Effector CD4-positive, alpha-beta T cell (primary cell): ENCODE results near the gene VWA7.
"Not testable (repeated sequence)": the region's sequence is repeated elsewhere in the genome, so short reads cannot be mapped to it uniquely, and the experiment has no call there.

Experiments used
- DNase-seq: peaks from one replicate; pipeline ENCODE4 v3.0.0-alpha.2; 2020
- total RNA-seq: gene quantifications from one replicate; lab custom pipeline; 2026; lab: John Stamatoyannopoulos, UW

VWA7 gene, protein sequence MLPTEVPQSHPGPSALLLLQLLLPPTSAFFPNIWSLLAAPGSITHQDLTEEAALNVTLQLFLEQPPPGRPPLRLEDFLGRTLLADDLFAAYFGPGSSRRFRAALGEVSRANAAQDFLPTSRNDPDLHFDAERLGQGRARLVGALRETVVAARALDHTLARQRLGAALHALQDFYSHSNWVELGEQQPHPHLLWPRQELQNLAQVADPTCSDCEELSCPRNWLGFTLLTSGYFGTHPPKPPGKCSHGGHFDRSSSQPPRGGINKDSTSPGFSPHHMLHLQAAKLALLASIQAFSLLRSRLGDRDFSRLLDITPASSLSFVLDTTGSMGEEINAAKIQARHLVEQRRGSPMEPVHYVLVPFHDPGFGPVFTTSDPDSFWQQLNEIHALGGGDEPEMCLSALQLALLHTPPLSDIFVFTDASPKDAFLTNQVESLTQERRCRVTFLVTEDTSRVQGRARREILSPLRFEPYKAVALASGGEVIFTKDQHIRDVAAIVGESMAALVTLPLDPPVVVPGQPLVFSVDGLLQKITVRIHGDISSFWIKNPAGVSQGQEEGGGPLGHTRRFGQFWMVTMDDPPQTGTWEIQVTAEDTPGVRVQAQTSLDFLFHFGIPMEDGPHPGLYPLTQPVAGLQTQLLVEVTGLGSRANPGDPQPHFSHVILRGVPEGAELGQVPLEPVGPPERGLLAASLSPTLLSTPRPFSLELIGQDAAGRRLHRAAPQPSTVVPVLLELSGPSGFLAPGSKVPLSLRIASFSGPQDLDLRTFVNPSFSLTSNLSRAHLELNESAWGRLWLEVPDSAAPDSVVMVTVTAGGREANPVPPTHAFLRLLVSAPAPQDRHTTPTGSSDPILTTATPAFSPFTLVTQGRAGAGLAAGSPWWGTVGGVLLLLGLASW
- total RNA-seq, result 5.4 reads per million, percentile 21 among the genes with 10 or more reads in this experiment

DNA sequence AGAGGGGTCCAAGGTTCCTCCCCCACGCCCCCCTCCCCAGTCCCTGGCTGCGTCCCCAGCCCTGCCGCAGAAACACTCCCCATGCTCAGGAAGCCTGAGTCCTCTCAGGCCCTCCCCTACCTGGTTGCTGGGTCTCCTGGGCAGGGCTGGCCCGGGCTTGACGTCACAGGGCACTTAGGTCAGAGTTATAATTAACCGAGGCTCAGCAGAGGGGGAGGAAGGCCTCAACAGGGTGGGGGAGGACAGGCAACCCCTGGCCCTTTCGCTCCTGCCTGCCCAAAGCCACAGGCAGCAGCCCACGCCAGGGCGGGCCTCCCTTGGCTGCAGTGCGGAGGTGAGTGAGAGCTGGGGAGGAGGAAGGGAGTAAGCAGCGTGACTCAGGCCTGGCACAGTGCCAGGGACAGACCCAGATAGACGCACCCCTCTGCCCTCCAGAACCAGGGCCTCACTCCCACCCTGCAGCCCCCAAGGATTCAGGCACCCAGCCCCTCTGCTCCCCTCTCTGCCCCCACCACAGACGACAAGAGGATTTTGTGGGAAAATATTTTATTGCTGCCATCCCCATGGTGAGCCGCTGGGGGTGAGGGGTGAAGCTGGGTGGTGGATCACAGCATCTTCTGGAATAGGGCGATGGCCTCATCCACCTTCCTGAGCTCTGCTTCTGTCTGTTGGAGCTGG is at the start of gene VWA7:
VWA7 (minus strand) TSS at position 340 of the 678 bp plus-strand sequence. CDS start 549 bp downstream, outside the sequence.
- DNase-seq, result peak; percentile 46

DNA sequence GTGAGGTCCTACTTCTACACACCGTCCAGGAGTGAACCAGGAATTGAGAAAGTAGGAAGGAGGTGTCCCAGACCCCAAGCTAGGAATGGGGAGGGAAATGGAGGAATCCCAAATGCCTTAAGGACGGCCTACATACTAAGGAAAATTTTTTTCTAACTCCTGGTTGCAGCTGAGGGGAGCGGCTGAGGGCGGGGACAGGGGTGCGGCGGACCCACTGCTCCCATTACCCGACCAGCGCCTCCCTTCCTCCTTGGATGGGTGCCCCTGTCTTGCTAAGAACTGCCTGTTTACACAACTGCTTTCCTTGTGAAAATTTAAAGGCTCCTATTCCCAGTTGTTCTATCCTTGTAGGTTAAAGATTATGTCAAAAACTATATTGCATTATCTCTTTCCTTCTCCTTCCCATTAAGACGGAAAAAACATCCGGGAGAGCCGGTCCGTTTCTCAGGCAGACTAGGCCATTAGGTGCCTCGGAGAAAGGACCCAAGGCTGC is 49.7 kb upstream of the VWA7 start:
- no peak for DNase-seq

DNA sequence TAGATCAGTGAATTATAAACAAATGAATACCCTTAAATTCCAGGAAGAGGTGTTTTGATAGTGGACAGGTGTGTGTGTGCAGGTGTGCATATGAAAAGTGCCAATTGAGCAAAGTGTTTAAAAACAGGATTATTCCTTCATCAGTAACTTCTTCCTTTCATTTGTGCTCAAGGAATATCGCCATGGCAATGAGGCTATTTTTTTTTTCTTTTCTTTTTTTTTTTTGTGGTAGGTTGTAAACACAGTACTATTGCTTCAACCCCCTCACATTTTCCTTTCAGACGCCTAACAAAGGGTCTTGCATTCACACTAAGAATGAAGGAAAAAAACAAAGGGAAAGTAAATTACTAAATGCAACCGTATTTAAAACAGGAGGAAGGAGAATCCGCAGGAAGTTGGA is 48.4 kb upstream of the VWA7 start:
- no peak for DNase-seq

DNA sequence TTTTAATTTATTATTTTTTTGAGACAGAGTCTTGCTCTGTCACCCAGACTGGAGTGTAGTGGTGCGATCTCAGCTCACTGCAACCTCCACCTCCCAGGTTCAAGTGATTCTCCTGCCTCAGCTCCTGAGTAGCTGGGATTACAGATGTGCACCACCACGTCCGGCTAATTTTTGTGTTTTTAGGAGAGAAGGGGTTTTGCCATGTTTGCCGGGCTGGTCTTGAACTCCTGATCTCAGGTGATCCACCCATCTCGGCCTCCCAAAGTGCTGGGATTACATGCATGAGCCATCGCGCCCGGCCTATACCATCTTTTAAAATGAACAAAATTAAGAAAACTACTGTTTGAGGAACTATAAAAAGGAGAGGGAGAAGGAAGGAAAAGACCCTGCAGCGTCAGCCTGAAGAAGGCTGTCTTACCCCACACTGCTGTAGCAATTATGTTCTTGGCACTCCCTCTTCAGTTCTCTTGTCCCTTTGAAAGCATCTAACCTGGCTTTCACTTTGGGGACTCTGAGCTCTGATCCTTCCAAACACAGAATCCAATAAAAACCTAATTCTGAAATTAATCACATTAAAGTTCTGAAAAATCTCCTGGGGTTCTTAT is 46.6 kb upstream of the VWA7 start:
- DNase-seq, result not testable (repeated sequence)

DNA sequence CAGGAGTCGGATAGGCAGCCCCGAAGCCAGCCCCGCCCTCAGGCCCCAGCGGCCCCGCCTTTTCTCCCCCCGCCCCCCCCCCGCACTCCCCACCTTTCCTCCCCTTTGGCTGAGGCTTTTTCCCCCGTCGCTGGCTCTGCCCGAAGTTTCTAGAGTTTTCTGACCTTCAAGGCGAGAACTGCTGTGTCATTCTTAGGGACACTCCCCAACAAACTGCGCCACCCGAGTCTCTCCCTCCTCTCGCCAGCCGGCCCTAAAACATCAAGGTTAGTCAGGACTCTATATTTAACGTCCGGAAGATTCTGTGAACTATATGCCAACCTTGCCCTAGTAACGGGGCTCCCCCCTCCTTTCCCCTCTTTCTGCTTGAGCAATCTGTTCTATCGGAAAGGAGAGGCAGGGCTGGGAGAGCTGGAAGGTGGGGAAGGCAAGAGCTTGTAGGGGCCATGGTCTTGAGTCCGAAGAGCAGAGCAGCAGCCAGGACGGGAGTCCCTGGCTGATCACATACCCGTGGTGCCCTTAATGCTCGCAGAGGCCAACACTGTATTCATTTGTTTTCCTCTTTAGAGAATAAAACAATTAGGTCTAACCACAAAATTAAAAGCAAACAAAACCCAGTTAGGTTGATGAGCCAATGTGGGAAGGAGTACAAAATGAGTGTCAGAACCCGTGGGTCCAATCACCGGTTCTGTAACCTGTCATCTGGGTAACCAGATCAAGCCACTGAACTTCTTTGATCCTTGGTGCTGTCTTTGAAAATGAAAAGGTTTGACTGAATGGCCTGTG is 45.1 kb upstream of the VWA7 start:
- peak; percentile 54 for DNase-seq

DNA sequence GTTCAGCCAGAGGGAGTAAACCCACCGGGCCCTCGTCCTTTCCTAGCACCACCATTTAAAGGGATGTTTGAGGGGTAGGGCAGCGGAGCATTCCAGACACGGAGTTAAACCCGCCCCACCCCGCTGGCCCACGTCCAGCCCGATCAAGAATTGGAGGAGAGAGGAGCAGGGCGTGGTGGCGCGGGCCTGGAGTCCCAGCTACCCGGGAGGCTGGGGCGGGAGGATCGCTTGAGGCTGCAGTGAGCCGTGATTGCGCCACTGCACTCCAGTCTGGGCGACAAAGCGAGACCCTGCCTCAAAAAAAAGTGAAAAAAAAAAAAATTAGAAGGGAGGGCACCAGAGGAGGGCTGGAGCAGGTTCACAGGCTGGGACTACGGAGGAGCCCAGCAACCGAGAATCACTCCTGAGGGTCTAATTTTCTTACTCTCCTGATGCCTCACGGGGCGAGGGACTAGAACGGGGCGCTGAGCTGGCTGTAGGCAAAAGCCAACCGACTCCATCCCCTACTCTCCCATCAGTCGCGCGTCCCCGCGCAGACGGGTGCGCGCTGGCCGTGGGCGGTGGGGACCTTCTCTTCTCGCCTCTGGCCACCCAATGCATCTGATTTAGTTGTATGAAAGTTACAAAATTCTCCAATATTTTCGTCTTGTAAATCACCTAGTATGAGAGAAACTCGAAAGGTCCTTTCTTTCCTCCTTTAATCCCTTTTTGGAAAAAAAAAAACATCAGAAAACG is 44.3 kb upstream of the VWA7 start:
- no peak for DNase-seq

DNA sequence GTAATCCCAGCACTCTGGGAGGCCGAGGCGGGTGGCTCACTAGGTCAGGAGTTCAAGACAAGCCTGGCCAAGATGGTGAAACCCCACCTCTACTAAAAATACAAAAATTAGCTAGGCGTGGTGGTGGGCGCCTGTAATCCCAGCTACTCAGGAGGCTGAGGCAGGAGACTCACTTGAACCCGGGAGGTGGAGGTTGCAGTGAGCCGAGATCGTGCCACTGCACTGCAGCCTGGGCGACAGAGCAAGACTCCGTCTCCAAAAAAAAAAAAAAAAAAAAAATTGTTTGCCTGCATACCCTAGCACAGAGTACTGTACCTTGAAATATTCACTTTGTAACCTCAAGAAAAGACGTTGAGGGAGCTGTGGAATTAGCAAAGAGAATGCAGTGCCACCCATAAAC is 43.3 kb upstream of the VWA7 start:
- not testable (repeated sequence) for DNase-seq

DNA sequence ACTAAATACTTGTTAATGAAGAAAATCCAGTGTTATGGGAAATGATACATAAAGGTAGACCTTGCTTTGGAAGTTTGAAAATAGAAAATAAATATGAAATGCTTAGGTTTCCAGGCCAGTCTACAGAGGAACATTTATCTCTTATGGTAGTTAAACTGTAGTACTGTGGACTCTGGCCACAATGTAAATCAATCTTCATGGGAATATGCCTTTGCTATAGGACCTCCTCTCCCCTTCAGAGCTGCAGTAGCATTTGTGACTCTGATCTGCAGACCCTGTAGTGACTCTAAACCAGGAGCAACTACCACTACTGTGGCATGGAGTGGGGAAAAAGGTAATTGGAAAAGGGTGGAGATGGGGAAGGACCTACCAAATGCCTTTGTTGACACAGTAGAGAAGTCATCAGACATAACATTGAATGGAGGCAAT is 42.8 kb upstream of the VWA7 start:
- no peak for DNase-seq

DNA sequence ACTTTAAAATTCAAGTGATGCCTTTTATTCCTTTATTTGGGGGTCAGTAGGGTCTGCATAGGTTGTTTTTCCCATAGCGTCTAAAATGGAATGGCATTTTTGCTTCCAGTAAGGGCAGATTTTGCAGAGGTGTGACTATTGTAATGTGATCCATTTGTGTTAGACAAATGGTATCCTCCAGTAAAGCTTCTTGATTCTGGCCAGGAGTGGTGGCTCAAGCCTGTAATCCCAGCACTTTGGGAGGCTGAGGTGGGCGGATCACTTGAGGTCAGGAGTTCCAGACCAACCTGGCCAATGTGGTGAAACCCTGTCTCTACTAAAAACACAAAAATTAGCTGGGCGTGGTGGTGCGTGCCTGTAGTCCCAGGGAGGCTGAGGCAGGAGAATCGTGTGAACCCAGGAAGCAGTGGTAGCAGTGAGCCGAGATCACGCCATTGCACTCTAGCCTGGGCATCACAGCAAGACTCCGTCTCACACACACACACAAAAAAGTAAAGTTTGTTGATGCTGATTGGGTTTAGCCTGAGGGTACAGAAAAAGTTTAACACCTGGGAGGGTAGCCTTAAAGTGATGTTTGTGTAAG is 40.9 kb upstream of the VWA7 start:
- DNase-seq, result not testable (repeated sequence)

DNA sequence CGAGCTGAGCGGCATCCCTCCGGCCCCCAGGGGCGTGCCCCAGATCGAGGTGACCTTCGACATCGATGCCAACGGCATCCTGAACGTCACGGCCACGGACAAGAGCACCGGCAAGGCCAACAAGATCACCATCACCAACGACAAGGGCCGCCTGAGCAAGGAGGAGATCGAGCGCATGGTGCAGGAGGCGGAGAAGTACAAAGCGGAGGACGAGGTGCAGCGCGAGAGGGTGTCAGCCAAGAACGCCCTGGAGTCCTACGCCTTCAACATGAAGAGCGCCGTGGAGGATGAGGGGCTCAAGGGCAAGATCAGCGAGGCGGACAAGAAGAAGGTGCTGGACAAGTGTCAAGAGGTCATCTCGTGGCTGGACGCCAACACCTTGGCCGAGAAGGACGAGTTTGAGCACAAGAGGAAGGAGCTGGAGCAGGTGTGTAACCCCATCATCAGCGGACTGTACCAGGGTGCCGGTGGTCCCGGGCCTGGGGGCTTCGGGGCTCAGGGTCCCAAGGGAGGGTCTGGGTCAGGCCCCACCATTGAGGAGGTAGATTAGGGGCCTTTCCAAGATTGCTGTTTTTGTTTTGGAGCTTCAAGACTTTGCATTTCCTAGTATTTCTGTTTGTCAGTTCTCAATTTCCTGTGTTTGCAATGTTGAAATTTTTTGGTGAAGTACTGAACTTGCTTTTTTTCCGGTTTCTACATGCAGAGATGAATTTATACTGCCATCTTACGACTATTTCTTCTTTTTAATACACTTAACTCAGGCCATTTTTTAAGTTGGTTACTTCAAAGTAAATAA is 40.2 kb upstream of the VWA7 start:
- not testable (repeated sequence) for DNase-seq

DNA sequence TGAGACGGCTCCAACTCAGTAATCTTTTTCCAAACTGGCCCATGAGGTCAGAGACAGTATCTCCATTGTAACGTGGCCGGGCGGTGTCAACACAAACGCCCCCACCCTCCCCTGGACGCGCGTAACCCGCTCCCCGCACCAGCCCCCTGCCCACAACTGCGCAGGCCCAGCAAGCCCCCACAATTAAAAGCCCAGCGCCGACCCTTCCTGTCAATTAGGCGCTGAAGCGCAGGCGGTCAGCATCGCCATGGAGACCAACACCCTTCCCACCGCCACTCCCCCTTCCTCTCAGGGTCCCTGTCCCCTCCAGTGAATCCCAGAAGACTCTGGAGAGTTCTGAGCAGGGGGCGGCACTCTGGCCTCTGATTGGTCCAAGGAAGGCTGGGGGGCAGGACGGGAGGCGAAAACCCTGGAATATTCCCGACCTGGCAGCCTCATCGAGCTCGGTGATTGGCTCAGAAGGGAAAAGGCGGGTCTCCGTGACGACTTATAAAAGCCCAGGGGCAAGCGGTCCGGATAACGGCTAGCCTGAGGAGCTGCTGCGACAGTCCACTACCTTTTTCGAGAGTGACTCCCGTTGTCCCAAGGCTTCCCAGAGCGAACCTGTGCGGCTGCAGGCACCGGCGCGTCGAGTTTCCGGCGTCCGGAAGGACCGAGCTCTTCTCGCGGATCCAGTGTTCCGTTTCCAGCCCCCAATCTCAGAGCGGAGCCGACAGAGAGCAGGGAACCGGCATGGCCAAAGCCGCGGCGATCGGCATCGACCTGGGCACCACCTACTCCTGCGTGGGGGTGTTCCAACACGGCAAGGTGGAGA is 38.1 kb upstream of the VWA7 start, which contains the start of the genes HSPA1A and HSPA1L:
HSPA1A (plus strand) TSS at position 519 of the 814 bp plus-strand sequence; CDS start at position 733, 214 bp downstream.
HSPA1L (minus strand) TSS at position 259 of the 814 bp plus-strand sequence. CDS start 3,311 bp downstream, outside the sequence.
- DNase-seq, result peak; percentile 39

DNA sequence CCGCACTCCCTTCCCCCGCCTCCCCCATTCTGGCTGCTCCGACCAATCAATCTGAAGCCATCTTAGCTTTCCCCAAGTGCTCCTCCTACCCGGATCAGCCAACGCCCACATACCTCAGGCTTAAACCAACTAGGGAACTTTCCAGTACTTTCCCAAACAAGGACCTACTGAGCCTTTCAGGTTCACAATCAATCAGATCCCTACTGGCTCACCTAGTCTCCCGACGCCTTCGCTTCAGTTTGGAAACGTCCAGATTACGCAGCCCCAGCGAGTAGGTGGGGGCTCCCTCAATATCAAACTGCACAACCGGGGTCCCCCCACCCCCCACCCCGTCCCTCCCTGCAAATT is 37.5 kb upstream of the VWA7 start:
- DNase-seq, result peak; percentile 56

DNA sequence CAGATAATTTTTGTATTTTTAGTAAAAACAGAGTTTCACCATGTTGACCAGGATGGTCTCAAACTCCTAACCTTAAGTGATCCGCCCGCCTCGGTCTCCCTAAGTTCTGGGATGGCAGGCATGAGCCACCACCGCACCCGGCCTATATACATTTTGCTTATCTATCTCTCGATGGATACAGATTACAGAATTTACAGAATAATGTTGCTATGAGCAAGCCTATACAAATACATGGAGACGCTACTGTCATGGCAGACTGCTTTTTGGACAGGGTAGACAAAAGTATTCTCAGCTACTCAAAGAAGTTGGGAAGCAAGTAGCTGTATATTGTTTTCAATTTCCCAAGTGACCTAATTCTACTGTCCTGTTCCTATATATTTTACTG is 36.3 kb upstream of the VWA7 start:
- DNase-seq, result no peak

DNA sequence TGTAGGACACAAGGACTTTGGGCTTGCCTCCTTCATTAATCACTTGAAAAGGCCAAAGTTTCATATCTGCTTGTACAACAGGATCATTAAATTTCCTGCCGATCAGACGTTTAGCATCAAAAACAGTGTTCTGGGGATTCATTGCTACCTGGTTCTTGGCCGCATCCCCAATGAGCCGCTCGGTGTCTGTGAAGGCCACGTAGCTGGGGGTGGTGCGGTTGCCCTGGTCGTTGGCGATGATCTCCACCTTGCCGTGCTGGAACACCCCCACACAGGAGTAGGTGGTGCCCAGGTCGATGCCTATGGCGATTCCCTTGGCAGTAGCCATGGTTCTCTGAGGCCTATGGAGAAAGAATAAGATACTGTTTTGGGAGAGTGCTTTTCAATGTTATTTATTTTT is 34.5 kb upstream of the VWA7 start:
- DNase-seq, result no peak

DNA sequence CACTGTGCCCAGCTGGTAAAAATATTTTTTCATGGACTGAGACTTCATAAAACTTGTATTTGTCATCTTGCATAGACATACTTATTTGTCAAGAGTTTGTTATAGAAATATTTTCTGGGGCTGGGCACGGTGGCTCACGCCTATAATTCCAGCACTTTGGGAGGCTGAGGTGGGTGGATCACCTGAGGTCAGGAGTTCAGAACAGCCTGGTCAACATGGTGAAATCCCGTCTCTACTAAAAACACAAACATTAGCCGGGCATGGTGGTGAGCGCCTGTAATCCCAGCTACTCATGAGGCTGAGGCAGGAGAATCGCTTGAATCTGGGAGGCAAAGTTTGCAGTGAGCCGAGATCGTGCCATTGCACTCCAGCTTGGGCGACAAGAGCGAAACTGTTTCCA is 31.5 kb upstream of the VWA7 start:
- not testable (repeated sequence) for DNase-seq

DNA sequence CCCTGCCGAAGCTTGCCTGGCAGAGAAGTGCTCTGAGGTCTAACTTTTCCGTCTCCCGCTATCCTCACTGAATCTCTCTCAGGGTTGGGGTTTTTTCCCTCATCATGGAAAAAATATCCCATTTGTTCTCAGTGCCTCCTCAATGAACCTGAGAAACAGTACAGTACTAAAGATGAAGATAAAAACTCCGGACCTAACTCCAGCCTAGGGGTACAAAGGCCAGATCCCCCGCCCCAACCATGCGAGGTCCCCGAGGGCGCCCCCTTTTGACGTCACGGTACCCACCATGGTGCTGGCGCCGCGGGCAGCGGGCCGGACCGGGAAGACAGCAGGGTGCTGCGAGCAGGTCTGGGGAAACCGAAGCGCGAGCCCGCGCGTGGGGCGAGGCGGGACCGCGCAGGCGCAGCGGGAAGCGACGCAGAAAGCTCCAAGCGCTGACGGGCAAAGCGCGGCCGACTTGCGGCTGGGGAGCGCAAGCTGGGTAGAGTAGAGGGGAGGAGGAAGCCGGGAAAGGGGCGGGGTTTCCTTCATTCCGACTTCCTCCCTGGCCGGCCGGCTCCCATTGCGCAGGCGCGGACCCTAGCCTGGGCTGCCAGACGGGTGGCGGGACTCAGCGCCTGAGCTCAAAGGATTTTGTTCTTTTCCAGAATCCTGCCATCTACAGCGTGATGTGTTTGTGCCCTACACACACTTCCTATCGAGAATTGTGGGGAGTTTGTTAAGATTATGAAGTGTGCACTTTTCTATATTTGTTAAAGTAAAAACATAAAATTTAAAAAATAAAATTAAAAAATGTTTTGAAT is 29.5 kb upstream of the VWA7 start, which contains the start of gene LSM2:
LSM2 (minus strand) TSS at position 497 of the 803 bp plus-strand sequence; CDS start at position 288, 209 bp downstream.
- DNase-seq, result peak; percentile 95

DNA sequence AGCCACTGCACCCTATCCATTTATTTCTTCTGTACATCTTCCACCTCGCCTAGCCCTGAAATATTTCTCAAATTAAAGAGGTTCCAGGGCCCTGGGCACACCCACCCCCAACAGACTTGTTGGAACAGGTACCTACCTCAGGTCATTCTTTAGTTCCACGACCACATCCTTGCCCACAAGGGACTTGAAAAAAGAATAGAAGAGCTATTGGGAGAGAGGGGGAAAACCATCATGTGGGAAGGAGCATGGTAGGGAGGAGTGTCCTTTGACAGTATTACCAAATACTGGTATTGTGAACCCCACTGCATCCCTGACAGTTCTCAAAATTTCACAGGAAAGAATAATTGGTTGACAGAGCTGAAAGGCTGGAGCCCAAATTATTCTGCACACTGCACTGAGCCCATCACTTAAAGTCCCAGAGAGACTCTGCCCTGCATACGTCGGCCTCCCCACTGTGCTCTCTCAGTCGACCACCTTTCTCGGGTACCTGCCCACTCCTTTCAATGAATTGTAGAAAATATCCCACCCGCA is 28.9 kb upstream of the VWA7 start:
- no peak for DNase-seq
